ENCODE data around the gene HBB. TPM values are rescaled to one million over a fixed set of nuclear protein-coding genes. Genes with fewer than 3 reads are reported as not detected.

Gene HBB
- total RNA-seq, 4 donors from 2014 or later: 49.8 to 2,778 (median 273) TPM

- intact Hi-C loops (cut with DNase I; ENCODE audit: low total_unique reads): no loop called here
- no peaks in the 10 kb centered on the region for H3K4me1 ChIP-seq
- no peaks in the 10 kb centered on the region for H3K36me3 ChIP-seq
- no peak for DNase-seq
- TF ChIP-seq POLR2A (IDR thresholded peaks at IDR 0.05): no peak
- no peak for TF ChIP-seq CTCF (IDR thresholded peaks at IDR 0.05)
- no peaks in the 10 kb centered on the region for H3K27me3 ChIP-seq
- no peak overlapping the region for H3K27ac ChIP-seq
- no peak overlapping the region for H3K4me3 ChIP-seq
- H3K9me3 ChIP-seq: no peaks in the 10 kb centered on the region
These were observed 12.2 kb upstream of the HBB start for GRCh38 chr11:5239046-5239445.

GRCh38 chr11:5238486-5238885, 11.6 kb upstream of the HBB start:
- Histone ChIP-seq H3K27ac (no peak overlapping the region), H3K4me3 (no peak overlapping the region), H3K9me3 (no peaks in the 10 kb centered on the region), H3K36me3 (no peaks in the 10 kb centered on the region), H3K27me3 (no peaks in the 10 kb centered on the region), H3K4me1 (no peaks in the 10 kb centered on the region)
- TF ChIP-seq POLR2A (IDR thresholded peaks at IDR 0.05) (no peak), CTCF (IDR thresholded peaks at IDR 0.05) (no peak)
- intact Hi-C loops (cut with DNase I; ENCODE audit: low total_unique reads): no loop called here
- no peak for DNase-seq

- DNase-seq: no peak
- Histone ChIP-seq H3K36me3 (no peaks in the 10 kb centered on the region), H3K9me3 (no peaks in the 10 kb centered on the region), H3K4me1 (no peaks in the 10 kb centered on the region), H3K27me3 (no peaks in the 10 kb centered on the region), H3K27ac (no peak overlapping the region), H3K4me3 (no peak overlapping the region)
- intact Hi-C loops (cut with DNase I; ENCODE audit: low total_unique reads): no loop called here
- TF ChIP-seq POLR2A (IDR thresholded peaks at IDR 0.05): no peak
- TF ChIP-seq CTCF (IDR thresholded peaks at IDR 0.05): no peak
These were observed 10.5 kb upstream of the HBB start for GRCh38 chr11:5237420-5237819.

- Histone ChIP-seq H3K27me3 (no peaks in the 10 kb centered on the region), H3K9me3 (no peaks in the 10 kb centered on the region), H3K4me1 (no peaks in the 10 kb centered on the region), H3K27ac (no peak overlapping the region), H3K4me3 (no peak overlapping the region), H3K36me3 (no peaks in the 10 kb centered on the region)
- no peak for TF ChIP-seq CTCF (IDR thresholded peaks at IDR 0.05)
- no peak for TF ChIP-seq POLR2A (IDR thresholded peaks at IDR 0.05)
- intact Hi-C loops (cut with DNase I; ENCODE audit: low total_unique reads): no loop called here
- no peak for DNase-seq
These were observed 8.7 kb upstream of the HBB start for GRCh38 chr11:5235364-5236095.

- H3K4me1 ChIP-seq: no peaks in the 10 kb centered on the region
- intact Hi-C loops (cut with DNase I; ENCODE audit: low total_unique reads): no loop called here
- no peaks in the 10 kb centered on the region for H3K36me3 ChIP-seq
- H3K9me3 ChIP-seq: no peaks in the 10 kb centered on the region
- no peak within 1 kb of the TSS for H3K27ac ChIP-seq
- H3K27me3 ChIP-seq: no peaks in the 10 kb centered on the region
- DNase-seq: no peak
- TF ChIP-seq CTCF (IDR thresholded peaks at IDR 0.05) (no peak), POLR2A (IDR thresholded peaks at IDR 0.05) (no peak)
- H3K4me3 ChIP-seq: no peak within 1 kb of the TSS
These were observed 7.5 kb upstream of the HBB start, which contains the start of gene HBD for GRCh38 chr11:5234381-5234834. HBD (minus strand) TSS chr11:5234483; CDS start chr11:5234433, 50 bp downstream.

All from uterus (tissue), 4 donors.